T47D (cell line): ENCODE data around the gene RELL2.
"Not testable (repeated sequence)": the region's sequence is repeated elsewhere in the genome, so short reads cannot be mapped to it uniquely, and the experiment has no call there.

Experiments
- DNase-seq, 2 experiments: peaks; one replicate each; pipeline versions ENCODE4 v3.0.0 to v3.0.0-alpha.2; 2011 to 2012; ENCODE audit warnings: low read depth in 1 of 2, low spot score in 1 of 2
- JUND ChIP-seq: IDR thresholded peaks from 2 replicates; pipeline ENCODE4 v1.6.1; 2012; ENCODE audit warnings: low read depth
- in situ Hi-C: cut with HindIII; loops from 2 replicates; pipeline ENCODE4 v1.10.0; 2016; ENCODE audit warnings: low sequenced_read_pairs, low pct_unique_long_range_greater_than_20kb

Gene RELL2

GRCh38 chr5:141609044-141609443 lies 27.8 kb upstream of the RELL2 start:
- no peak for TF ChIP-seq JUND
- DNase-seq, result no peak
- in situ Hi-C loops, result no loop called here

- in situ Hi-C loops, result not testable (repeated sequence)
These were observed 26.9 kb upstream of the RELL2 start for GRCh38 chr5:141609921-141610320.

GRCh38 chr5:141611289-141611688 lies 25.5 kb upstream of the RELL2 start:
- in situ Hi-C loops, result no loop called here
- no peak for DNase-seq
- TF ChIP-seq JUND, result no peak

More at GRCh38 chr5:141609921-141610320, 26.9 kb upstream of the RELL2 start:
- DNase-seq, result not testable (repeated sequence)

- no peak for DNase-seq
- no peak for TF ChIP-seq JUND
- in situ Hi-C loops, result no loop called here
These were observed 23.5 kb upstream of the RELL2 start for GRCh38 chr5:141613344-141613743.

GRCh38 chr5:141615991-141616720 lies 20.6 kb upstream of the RELL2 start:
- no peak for DNase-seq
- in situ Hi-C loops, result no loop called here
- no peak for TF ChIP-seq JUND

- no peak for DNase-seq
- in situ Hi-C loops, result no loop called here
- no peak for TF ChIP-seq JUND
These were observed 19.7 kb upstream of the RELL2 start for GRCh38 chr5:141617128-141617527.

- DNase-seq, result peak in 1 of 2 experiments; percentile 34
- in situ Hi-C loops, result no loop called here
- TF ChIP-seq JUND, result no peak
These were observed 19.1 kb upstream of the RELL2 start for GRCh38 chr5:141617682-141618029.

GRCh38 chr5:141618030-141618803 lies 18.6 kb upstream of the RELL2 start:
- peak; percentile 41 to 86 for DNase-seq
- TF ChIP-seq JUND, result no peak
- in situ Hi-C loops, result no loop called here

GRCh38 chr5:141618804-141619554 lies 17.8 kb upstream of the RELL2 start, which contains the start of gene DIAPH1:
Gene DIAPH1 (minus strand): TSS chr5:141619000. CDS start chr5:141618914, 86 bp downstream.
- DNase-seq, result peak; percentile 93 to 99
- no peak for TF ChIP-seq JUND
- in situ Hi-C loops, result no loop called here

GRCh38 chr5:141623186-141623585 lies 13.6 kb upstream of the RELL2 start:
- TF ChIP-seq JUND, result no peak

GRCh38 chr5:141623611-141624010 lies 13.2 kb upstream of the RELL2 start:
- in situ Hi-C loops, result no loop called here
- DNase-seq, result no peak

More at GRCh38 chr5:141623186-141623585, 13.6 kb upstream of the RELL2 start:
- in situ Hi-C loops, result no loop called here
- DNase-seq, result no peak

GRCh38 chr5:141628175-141628788 lies 8.5 kb upstream of the RELL2 start:
- no peak for DNase-seq
- TF ChIP-seq JUND, result no peak
- in situ Hi-C loops, result no loop called here

More at GRCh38 chr5:141623611-141624010, 13.2 kb upstream of the RELL2 start:
- no peak for TF ChIP-seq JUND
